Jurkat, Clone E6-1 (cell line): ENCODE measurements around the gene KDM5A.
"Not testable (repeated sequence)": the region's sequence is repeated elsewhere in the genome, so short reads cannot be mapped to it uniquely, and the experiment has no call there.

Experiments used
- DNase-seq: peaks from one replicate; pipeline ENCODE4 v3.0.0-alpha.2; 2011; ENCODE audit warnings: low read depth, low spot score
- H3K4me3 ChIP-seq: 2 replicates; pipeline ENCODE4 v1.5.1; 2011; ENCODE audit warnings: mild to moderate bottlenecking, low read length, control low read depth, moderate library complexity

KDM5A gene

GRCh38 chr12:253116-253831 lies 135.8 kb downstream of the KDM5A start:
- no peak for DNase-seq
- no peak overlapping the region for H3K4me3 ChIP-seq

GRCh38 chr12:252636-253035 lies 136.5 kb downstream of the KDM5A start:
- no peak overlapping the region for H3K4me3 ChIP-seq
- DNase-seq, result no peak

DNA sequence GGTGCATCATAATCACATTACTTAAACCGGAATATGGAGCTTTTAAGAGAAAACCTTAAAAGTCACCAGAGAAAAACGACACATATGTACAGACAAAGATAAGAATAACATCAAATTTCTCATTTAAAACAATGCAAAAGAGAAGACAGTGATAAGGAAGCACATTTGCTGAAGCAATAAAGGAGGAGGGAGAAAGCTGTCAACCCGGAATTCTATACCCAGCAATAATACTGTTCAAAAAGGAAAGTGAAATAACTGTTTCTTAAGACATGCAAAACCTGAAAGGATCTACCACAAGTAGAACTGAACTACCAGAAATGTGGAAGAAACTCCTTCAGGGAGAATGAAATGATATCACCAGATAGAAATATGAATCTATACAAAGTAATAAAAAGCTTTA lies 141.8 kb downstream of the KDM5A start:
- no peak overlapping the region for H3K4me3 ChIP-seq
- DNase-seq, result no peak

- DNase-seq, result no peak
- H3K4me3 ChIP-seq, result no peak overlapping the region
Measured at GRCh38 chr12:243381-243780, 145.7 kb downstream of the KDM5A start.

DNA sequence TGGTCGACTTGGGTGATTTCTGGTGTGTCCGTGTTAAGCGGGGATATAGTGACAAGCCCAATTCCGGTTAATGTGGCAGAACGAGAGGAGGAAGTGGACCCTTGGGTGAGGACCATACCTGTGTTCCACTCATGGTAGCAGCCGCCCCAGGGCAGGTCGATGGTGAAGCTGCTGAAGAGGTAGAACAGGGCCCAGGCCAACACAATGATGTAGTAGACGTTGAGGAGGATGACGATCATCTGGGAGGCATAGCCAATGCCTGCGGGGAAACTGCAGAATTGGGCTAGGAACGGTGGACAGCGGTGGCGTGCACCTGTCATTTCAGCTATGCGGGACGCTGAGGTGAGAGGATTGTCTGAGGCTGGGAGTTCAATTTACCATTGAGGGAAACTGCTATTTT lies 146.6 kb downstream of the KDM5A start:
- no peak for DNase-seq
- no peak overlapping the region for H3K4me3 ChIP-seq

DNA sequence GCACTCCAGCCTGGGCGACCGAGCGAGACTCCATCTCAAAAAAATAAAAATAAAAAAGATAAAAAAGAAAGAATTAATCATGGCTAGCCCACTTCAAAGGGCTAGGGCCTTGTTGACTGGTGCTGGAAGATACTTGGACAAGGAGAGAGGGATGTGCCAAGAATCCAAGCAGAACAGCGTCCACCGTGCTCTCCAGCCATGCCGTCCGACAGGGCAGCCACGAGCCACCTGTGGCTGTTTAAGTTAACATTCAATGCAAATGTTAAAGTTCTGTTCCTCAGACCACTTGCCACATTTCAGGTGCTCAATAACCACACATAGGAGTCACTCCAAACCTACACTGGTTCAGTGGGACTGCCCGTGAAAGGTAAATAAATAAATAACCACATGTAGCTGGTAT lies 147.9 kb downstream of the KDM5A start:
- no peak for DNase-seq
- no peak overlapping the region for H3K4me3 ChIP-seq

GRCh38 chr12:240566-240965 lies 148.6 kb downstream of the KDM5A start:
- no peak overlapping the region for H3K4me3 ChIP-seq
- DNase-seq, result no peak

GRCh38 chr12:238736-239398 lies 150.3 kb downstream of the KDM5A start:
- H3K4me3 ChIP-seq, result no peak overlapping the region
- no peak for DNase-seq

- no peak for DNase-seq
- no peak overlapping the region for H3K4me3 ChIP-seq
Measured at GRCh38 chr12:238116-238515, 151.0 kb downstream of the KDM5A start.

DNA sequence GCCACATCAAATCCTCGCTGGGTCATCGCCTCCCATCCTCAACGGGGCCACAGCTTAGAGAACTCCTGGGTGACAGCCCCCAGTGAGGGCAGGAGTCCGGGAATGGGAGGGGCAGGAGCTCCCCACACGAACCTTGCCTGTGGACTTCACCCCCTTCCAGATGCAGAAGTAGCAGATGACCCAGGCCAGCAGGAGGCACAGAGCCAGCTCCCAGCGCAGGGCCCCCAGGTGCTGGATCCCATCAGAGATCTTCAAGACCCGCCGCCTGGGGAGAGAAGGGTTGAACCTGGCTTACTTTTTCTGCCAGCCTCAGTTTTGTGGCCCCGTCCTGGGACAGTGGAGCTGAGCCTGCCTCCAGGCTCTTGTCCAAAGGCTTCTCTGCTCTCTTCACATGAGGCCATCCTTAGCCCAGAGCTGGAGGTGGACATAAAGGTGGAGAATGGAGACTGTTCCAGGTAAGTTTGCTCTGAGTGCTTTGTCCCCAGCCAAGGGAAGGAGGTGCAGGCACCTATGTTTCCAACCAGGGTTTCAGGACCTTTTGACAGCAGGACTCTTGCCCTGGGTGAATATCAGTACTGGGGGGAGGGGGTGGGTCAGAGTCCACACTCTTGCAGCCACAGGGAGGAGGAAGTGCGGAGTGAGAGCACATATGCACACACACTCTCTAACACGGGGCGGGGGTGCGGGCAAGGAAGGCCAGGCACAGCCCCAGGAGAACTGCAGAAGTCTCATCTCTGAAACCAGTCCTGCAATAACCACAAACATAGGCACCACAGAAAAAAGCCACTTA lies 151.9 kb downstream of the KDM5A start:
- H3K4me3 ChIP-seq, result no peak overlapping the region
- no peak for DNase-seq

GRCh38 chr12:236445-236844 lies 152.7 kb downstream of the KDM5A start:
- no peak overlapping the region for H3K4me3 ChIP-seq
- no peak for DNase-seq

GRCh38 chr12:235967-236366 lies 153.2 kb downstream of the KDM5A start:
- DNase-seq, H3K4me3 ChIP-seq: not testable (repeated sequence)

DNA sequence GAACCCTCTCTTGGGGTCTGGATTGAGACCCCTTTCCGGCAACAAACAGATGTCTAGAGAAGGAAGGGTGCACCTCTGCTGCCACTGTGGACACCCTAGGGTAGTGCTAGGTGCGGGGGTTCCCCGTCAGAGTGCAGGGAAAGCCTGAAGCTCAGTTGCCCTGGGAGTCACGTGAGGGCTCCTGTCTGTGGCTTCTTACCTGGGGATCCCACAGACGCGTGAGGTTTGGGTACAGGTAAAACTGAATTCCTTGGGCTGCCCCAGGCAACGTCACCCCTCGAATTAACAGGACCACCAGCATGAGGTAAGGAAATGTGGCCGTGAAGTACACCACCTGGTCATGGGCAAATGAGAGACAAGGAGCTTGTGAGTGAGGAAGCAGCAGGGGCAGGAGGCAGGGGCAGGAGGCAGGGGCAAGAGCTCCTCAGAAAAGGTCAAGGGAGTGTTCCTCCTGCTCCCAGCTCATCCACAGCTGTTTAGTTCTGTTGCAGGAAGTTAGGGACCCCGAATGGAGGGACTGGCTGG lies 154.2 kb downstream of the KDM5A start:
- H3K4me3 ChIP-seq, result no peak overlapping the region
- no peak for DNase-seq

DNA sequence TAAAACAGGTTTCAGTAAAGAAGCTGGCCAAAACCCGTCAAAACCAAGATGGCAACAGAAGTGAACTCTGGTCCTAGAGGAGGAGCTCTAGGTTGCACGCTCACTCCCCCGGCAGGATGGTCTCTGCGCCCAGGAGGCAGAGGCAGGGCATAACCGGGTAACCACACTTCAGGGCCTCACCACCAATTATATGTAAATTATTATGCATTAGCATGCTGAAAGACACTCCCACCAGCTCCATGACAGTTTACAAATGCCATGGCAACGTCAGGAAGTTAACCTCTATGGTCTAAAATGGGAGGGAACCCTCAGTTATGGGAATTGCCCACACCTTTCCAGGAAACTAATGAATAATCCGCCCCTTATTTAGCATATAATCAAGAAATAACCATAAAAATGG lies 155.1 kb downstream of the KDM5A start:
- H3K4me3 ChIP-seq, result no peak overlapping the region

DNA sequence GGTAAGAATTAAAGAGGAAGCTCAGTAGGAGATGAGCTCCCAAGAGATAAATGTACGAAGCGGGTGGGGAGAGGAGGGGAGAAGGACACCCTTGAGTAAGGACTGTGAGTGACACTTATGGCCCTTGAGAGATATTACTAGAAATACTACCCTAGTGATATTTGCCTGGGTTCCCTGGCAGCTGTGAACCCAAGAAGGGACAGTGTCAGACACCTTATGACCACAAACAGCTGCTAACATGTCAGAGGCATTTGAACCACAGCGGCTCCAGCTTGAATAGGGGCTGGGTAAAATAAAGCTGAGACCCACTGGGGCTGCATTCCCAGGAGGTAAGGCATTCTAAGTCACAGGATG lies 155.5 kb downstream of the KDM5A start:
- no peak for DNase-seq
- H3K4me3 ChIP-seq, result no peak overlapping the region

More for the DNA sequence above, 155.1 kb downstream of the KDM5A start:
- no peak for DNase-seq

GRCh38 chr12:232731-233614 lies 156.1 kb downstream of the KDM5A start:
- no peak overlapping the region for H3K4me3 ChIP-seq
- DNase-seq, result no peak

DNA sequence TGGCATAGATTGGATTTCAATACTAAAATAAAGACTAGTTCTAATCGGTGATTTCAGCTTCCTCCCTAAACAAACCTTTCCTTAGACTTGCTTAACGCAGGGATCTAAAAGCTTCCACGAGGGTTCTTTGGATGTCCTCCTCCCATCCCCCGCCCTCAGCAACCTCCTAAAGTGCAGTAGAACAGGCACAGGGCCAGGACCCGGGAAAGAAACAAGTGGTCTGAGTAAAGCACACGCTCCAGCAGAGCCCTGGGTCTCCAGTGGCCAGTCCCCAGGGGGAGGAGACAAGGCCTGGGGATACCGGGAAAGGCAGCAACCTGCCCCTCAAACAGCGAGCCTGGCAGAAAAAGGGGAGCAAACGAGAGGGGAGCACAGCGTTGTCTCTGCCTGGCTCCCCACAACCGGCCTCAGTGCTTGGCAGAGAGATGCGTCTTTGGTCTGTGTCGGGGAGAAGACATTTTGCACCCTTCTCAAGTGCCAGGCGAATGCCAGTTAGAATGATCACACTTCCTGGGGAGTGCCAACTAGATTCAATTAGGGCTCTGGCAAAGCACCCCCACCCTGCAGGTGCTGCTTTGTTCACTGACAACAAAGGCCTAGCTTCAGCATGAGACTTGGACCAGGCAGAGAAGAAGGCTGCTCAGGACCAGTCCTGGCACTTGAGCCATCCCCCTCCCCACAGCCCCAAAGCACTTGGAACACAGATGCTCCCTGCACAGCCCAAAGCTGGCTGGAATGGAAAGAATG lies 158.0 kb downstream of the KDM5A start:
- no peak for DNase-seq
- H3K4me3 ChIP-seq, result no peak overlapping the region
